Hepatic stellate cell (primary cell): Measurements from ENCODE around the gene STXBP6.
"Not testable (repeated sequence)": the region's sequence is repeated elsewhere in the genome, so short reads cannot be mapped to it uniquely, and the experiment has no call there.

Experiments
- DNase-seq: peaks from one replicate; pipeline ENCODE4 v3.0.0; 2011; ENCODE audit warnings: low spot score

Gene STXBP6

DNA sequence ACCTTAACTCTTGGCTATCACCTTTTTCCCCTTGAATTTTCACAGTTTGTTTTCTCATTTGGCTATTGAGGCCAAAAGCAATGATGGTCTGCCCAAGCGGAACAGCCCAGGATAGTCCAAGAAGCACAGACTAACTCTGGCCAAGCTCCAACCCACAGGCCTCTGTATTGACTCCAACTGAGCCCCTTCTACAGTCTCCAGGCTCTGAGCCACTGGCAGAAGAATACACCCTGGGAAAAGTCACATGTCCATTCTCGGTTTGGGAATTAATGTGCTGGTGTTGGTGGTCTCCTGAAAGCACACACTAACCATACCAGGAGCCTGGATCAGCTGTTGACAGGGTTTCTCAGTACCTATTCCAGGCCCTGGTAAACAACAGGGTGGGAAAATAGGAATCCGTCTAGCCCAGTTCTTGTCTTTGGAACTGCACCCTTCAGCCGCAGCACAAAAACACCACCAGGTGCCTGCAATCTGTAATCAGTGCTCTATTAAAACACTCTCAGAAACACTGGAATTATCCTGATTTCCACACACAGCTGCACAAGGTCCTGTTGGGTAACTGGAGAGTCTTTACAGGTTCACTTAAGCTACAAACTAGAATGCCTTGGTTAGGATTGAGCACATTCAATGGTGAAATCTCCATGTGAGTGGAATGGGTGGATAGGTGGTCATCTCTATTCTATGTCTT is 63.6 kb downstream of the STXBP6 start:
- no peak for DNase-seq

DNA sequence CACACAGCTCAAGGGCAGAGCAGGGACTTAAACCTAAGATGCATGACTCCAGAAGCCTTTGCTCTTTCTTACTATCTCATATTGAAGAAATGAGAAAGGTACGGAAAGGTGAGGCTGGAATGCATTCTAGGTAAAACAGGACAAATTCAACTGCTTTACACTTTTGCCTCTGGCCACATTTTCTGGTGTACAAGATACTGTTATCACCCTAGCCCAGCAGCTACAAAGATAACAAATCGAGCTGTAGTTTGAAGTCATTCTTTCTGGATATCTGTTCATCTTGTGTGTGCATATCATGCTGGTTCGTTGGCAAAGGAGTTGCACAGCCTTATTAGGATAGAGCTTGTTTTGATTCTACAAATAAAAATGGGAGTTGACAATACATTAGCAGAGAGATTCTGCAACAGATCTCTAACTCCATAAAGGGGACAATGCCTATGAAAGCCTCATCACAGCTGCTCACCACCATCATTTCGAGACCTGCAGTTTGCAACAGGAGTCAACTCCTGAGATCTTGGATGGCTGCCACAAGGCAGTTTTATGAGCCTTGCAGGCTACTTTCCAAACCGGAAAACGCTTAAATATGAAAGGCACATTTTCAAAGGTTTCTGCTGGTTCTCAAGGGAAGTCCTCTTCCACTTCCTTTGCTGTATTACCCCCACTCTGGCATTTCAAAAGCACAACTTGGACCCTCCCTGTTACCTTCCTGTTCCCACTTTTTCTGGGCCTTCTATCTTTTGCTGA is 64.9 kb downstream of the STXBP6 start:
- no peak for DNase-seq

DNA sequence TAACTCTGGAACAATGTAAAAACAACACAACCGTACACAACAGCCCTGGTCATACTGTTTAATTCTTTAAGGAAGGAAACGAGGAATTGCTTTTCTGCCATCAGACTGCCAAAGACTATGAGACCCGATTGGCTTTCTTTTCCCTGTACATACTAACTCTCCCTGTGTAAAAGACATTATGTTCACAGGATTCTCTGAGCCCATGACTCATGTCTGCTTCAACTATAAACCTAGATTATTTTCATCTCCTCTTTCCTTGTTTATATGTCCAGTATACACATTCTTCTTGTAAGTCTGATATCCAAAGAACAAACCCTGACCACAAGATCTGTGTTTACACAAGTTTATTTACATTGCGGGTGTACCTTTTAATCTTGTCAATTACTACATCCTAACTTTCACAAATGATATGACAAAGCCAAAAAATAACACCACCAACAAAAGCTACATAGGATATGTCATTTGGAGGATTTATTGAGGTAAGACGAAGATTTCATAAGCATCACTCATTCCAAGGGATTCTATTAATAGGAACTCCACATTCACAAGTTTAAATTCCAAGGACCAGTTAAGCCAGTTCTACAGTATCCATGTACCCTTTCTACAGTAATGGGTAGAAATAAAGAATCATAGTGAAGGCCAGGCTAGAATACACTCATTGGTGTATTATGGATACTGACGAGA is 67.3 kb downstream of the STXBP6 start:
- DNase-seq = no peak

DNA sequence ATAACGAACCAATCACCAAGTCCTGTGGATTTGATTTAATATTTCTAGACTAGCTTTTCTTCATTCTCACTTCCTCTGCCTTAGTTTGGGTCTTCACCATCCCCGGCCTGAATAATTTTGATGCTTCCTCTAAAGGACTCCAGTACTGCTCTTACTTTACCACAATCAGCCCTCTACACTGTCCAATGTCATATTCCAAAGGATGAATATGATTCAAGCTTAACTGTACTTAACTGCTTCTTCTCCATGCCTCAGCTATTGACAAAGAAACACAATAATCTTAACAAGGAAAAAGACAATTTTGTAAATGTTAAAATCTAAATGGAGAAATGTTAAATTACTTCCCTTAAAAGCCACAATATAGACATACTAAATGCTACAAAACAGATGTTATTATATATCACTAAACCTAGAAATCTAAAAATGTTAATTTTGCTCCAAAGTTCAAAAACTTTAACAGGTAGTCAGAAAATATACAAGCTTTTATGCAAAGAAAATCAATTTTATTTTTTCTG is 70.2 kb downstream of the STXBP6 start:
- no peak for DNase-seq

DNA sequence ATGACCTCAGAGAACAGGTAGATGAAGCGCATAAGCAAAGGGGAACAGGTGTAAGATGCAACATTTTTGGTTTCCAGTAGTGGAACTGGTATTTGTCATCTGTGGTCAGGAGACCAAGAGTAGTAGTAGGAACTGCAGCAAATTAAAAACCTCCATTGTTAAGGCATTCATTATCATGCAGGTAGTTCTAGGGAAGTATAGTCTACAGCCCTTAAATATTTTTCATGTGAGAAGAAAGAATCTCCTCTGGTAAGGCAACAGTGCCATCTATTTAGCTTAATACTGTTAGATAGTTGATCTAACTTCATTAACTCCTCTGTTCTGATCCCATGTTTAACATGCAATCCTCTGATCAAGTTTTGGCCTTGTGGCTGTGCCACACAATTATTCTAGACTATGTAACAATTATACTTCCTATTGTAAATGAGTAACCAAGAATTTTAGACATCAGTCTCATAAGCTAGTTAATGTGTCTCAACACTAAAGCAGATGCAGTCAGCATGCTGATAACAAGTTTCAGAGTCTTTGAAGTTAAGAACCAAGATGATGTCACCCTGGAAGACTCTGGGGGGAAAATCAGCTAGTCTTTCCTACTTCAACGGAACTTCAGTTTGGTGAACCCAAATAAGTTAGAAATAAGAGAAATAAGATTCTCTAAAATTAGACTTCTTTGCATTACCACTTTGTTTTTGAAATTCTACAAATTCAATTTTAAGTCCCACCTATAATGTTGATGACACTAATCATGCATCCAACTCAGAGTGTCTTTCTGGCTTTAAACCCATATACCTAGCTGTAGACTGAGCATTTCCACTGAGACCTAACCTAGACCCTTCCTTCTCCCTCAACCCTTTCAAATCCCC is 70.9 kb downstream of the STXBP6 start:
- DNase-seq = no peak

DNA sequence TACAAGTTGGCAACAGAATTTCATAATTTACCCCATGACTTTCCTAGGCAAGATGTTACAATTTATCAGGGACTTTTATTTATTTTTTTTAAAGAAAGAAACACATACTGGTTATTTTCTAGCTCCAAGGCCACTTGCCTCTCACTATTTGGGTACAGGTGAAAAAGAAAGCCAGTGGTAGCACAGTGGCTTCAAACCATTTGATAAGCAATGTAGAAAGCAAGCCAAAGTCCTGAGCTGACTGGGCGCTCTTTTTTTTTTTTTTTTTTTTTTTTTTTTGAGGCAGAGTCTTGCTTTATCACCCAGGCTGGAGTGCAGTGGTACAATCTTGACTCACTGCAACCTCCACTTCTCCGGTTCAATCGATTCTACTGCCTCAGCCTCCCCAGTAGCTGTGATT is 73.3 kb downstream of the STXBP6 start:
- DNase-seq = no peak

DNA sequence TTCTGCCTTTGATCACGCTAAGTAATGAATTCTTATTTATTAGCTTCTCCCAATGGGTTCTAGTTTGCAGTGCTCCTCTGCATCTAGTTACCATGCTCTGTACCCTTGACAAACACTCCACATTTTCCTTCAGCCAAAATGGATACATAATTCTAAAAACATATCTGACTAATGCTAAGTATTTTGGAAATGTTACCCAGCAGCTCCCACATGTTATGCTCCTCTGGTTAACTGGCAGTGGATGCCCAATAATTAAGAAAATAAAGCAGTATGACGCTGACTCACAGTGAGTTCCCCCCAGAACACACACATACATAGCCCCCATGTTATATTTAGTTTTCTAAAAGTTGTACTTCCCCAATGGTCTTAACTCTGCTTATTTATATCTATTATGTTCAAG is 74.6 kb downstream of the STXBP6 start:
- no peak for DNase-seq

DNA sequence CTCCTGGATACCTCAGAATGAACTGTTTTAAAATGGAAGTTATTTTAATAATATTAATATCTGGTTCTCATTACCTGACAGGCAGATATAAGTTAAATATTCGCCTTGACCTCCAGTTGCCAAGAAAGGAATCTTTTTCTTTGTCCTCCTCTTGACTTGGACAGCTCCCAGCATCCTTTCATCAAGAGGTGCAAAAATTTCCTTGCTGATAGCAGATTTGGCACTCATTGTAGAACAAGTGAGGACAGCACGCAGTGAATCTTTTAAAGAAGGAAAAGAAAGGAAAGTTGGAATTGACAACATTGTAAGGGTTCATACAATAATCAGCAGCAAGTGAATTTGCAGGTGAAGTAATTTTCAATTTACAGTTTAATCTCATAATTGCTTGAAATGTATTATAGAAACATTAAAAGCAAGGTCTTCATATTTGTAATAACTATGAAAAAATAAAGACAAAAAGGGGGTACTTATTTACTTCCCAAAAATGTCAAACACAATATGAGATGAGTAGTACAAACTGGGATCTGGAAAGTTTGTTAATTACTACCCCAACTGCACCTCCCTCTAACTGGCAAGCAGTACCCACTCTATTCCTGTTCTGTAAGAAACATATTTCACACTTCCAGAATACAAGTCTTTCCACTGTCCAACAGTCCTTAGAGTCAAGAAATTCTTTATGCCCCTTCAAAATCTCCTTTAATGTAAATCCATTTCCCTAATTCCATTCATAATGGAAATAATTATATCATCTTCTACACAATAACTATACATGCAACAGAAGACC is 75.2 kb downstream of the STXBP6 start:
- DNase-seq = no peak

DNA sequence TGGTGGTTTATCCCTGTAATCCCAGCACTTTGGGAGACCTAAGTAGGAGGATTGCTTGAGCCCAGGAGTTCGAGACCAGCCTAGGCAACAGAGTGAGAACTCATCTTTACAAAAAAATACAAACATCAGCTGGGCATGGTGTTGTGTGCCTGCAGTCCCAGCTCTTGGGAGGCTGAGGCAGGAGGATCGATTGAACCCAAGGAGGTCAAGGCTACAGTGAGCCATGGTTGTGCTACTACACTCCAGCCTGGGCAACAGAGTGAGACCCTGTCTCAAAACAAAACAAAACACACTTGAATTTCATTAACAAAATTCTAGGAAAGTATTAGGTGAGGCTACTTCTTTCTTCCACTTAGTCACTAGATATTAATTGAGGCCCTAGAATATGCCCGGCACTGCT is 77.1 kb downstream of the STXBP6 start:
- DNase-seq = no peak

DNA sequence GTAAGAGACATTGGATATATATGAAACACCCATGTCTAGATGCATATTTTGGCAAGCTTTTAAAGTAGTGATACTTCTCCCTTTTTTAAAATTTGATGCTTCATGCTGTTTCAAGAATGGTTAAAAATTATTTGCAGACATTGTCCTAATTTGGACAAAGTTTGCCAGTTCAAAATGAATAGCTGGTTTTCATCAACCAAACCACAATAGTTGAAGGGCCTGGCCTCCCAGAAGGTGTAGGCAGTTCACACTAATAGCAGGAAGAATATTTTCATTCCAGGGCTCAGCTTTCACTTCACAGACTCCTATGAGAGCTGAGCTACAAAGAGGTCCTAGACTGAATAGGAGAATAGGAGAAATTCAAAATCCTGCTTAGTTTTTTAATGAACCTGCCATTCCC is 78.7 kb downstream of the STXBP6 start:
- DNase-seq = no peak

DNA sequence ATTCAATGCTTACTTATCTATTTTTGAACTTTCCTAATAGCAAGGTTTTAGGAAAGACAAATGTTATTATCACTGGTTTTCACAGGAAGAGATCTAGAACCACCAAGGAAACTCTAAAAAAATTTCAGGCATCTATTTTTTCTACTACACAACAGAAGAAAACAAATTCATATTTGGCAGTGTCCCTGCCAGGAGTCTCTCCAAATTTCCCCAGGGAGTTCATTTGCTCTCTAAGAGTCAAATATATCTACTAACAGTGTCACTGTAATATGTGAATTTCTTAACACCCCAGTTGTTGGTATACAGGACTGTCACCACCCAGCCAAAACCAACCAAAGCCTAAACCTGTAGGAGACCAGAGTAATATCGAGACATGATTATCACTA is 83.4 kb downstream of the STXBP6 start:
- DNase-seq = no peak

DNA sequence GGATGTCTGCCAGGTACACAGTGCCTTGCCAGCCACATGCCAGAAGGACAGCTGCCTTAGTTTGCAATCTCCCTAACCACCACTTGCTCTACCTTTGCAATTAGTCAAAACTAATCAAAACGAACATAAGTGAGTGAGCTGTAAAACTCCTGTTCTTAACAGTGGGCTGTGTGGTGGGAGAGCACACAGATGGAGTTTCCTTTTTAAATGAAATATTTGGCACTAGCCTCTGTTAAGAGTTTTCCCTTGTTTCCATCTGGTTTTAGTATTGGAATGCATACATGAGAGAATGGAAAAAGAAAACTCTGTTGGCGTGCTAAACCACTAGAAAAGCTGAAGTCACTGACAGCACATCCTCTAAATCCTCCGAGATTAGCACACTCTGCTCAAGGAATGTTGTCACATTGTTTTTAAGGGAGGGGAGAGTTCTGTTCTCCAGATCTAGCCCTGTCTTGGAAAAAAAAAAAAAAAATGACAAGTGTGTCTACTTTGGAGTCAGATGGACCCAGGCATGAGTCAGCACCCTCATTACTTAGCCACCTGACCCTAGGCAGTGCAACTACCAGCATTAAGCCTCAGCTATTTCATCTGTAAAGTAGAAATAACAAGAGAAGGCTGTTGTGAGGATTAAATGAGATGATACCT is 83.9 kb downstream of the STXBP6 start:
- peak; percentile 9 for DNase-seq

DNA sequence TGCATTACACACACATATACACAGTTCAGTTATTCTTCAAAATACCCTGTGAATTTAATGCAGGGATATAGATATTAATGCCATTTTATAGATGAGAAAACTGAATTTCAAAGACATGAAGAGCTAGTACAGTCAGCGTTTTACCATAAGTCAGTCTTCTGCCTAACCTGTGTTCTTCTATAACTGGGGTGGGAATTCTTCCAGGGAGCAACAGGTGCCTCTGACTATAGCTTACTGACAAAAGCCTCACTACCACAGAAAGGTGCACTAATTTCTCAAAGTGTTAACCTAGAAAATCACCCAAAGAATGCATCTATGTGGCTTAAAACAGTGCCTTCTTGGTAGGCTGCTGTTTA is 84.4 kb downstream of the STXBP6 start:
- no peak for DNase-seq

DNA sequence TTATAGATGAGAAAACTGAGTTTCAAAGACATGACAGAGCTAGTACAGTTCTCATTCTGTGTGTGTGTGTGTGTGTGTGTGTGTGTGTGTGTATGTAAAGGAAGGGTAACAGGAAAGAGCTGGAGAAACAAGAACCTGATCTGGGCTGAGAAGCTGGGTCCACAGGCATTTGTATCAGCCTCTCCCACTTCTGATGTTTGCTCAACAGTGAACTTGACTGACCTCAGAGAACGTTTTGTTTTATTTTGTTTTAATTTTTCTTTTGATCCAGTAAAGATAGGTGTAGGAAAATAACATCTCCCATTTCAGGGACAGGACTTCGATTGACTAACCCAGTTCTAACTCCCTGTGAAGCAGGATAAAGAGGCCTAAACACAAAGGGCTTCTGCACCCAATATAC is 85.4 kb downstream of the STXBP6 start:
- no peak for DNase-seq

DNA sequence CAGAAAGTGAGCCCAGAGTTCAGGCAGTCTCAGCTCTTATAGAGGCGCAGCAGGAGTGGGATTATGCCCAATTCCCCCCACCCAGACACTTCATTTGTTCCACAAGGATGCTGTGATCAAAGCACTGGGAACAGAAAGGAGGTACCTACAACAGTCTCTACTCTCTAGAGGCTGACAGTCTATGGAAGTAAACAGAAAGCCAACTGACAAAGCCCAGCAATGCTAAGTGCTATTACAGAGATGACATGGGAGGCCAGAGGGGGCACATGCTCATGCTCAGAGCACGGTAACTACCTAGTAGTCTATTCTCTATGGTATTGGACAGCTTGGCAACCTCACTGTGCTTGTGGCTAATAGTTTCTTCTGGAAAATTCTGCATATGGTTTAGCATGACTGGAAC is 85.9 kb downstream of the STXBP6 start:
- DNase-seq = no peak

DNA sequence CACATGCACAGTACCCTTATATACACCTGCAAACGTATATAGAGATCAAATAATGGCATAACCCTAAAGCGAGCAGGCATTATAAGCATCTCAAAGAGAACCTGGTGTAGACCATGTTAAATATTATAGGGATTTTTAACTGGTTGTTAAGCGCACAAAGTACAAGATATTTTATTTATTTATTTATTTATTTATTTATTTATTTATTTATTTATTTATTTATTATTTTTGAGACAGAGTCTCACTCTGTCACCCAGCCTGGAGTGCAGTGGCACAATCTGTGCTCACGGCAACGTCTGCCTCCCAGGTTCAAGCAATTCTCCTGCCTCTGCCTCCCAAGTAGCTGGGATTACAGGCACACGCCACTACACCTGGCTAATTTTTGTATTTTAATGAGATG is 87.8 kb downstream of the STXBP6 start:
- DNase-seq = not testable (repeated sequence)

DNA sequence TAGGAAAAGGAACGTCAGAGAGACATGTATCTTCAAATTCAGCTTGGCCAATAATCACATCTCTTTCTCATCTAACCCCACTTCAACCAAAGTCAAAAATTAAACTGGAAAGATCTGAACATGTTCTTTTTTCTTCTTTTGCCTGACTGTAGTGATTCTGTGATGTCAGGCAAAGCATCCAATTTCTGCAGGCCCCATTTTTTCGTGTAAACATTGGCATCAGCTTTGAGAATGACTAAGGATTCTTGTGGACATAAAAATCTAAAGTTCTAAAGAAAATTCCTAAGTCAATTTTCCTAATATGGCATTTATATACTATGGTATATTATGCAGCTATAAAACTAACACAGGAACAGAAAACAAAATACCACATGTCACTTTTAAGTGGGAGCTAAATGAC is 89.1 kb downstream of the STXBP6 start:
- no peak for DNase-seq

DNA sequence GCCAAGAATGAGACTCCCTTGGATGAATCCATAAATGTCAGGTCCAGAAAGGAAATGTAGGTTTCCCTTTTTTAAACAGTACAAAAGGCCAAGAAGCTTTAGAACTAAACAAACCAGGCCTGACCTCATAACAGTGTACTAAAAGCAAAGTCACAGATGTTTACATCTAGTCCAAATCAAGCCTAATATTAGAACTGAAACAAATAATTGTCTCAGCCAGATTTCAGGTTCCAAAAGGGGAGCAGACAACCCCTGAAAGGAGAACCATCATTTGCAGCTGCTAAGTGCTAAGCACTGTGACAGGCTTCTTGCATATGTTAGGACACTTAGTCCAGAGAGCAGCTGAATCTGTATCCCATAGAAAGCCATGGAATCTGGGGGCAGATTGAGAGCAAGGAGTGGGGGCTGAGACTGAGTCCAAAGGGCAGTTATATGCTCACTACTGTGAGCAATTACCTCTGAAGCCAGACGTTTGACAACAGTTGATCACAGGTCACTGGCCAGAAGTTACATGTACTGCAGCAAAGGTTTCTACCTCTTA is 90.1 kb downstream of the STXBP6 start:
- no peak for DNase-seq

DNA sequence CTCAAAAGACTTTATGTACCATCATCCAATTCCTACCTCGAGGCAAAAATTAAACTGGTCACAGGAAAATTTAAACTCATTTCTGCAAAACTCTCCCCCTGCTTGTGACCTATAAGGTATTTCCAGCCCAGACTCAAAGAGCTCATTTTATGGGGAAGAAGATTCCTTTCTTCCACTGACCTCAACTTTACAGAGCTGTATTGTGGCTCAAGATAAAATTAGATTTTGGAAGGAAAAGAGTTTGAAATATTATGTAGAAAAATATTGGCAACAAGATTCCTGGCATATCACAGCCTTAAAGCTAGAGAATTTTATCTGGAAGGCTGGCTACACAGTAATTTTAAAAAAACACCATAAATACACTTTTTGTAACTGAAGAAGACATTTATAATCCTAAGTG is 91.7 kb downstream of the STXBP6 start:
- DNase-seq = no peak

DNA sequence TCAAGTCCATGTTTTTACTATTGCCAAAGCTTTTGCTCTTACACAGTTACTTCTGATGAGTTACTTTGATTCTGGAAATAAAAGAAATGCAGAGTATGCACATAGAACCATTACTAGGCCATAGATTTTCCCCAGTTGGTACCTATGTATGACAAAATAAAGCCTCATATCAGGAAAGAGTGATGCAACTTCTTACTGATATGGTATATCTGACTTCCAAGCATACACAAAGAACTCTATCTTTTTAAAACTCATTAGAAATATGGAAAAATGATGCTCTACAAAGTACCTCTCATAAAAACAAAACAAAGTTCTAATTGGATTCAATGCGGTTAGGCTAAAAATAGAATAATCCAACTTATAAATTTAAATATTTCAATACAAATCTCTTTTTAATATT is 92.1 kb downstream of the STXBP6 start:
- DNase-seq = no peak

DNA sequence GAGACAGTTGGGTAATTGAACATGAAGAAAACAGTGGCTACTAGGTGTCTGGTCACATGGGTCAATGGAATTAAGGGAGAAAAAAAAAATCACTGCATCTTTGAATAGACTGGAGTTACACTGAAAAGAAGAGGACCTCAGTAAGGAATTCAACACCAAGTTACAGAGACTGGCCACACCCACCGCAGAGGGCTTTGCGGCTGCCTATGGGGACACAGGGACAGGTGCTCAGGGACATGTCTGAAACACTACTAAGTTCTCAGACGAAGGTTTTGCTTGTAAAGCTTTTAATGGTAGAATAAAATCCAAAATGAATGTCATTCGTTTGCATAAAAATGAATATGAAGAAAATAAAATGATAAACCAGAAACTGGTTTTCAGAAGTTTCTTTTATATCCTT is 93.8 kb downstream of the STXBP6 start:
- no peak for DNase-seq
